GM21423 (cell line): ENCODE data around the gene AKR1B1.

Source experiments
- ATAC-seq: cut with Tn5 transposase; IDR thresholded peaks from one replicate; pipeline ENCODE4 v1.9.1; 2021; ENCODE audit warnings: mild to moderate bottlenecking, moderate library complexity; ENCODE audit not compliant: unreplicated experiment

Gene AKR1B1

GRCh38 chr7:134470864-134471263 is 12.0 kb upstream of the AKR1B1 start:
- no peak for ATAC-seq

GRCh38 chr7:134469622-134470021 is 10.7 kb upstream of the AKR1B1 start:
- ATAC-seq, result no peak

- no peak for ATAC-seq
These were observed 9.6 kb upstream of the AKR1B1 start for GRCh38 chr7:134468475-134468874.

- ATAC-seq, result no peak
These were observed 9.2 kb upstream of the AKR1B1 start for GRCh38 chr7:134468054-134468453.

GRCh38 chr7:134465491-134465890 is 6.6 kb upstream of the AKR1B1 start:
- no peak for ATAC-seq

GRCh38 chr7:134464496-134464895 is 5.6 kb upstream of the AKR1B1 start:
- ATAC-seq, result no peak

- no peak for ATAC-seq
These were observed 4.9 kb upstream of the AKR1B1 start for GRCh38 chr7:134463751-134464150.

GRCh38 chr7:134462337-134462925 is 3.5 kb upstream of the AKR1B1 start:
- no peak for ATAC-seq

GRCh38 chr7:134461916-134462315 is 3.0 kb upstream of the AKR1B1 start:
- no peak for ATAC-seq

- ATAC-seq, result no peak
These were observed 1.1 kb upstream of the AKR1B1 start for GRCh38 chr7:134459981-134460380.

- ATAC-seq, result peak; percentile 48
These were observed 527 bp downstream of the AKR1B1 start for GRCh38 chr7:134458341-134458805.

- no peak for ATAC-seq
These were observed 1.7 kb downstream of the AKR1B1 start for GRCh38 chr7:134457210-134457609.

GRCh38 chr7:134454277-134454676 is 4.6 kb downstream of the AKR1B1 start:
- ATAC-seq, result no peak

- no peak for ATAC-seq
These were observed 5.4 kb downstream of the AKR1B1 start for GRCh38 chr7:134453518-134453917.

- no peak for ATAC-seq
These were observed 5.9 kb downstream of the AKR1B1 start for GRCh38 chr7:134452991-134453473.

GRCh38 chr7:134452419-134452838 is 6.5 kb downstream of the AKR1B1 start:
- ATAC-seq, result no peak

GRCh38 chr7:134451656-134452055 is 7.2 kb downstream of the AKR1B1 start:
- ATAC-seq, result no peak

- ATAC-seq, result no peak
These were observed 8.5 kb downstream of the AKR1B1 start for GRCh38 chr7:134450294-134451000.

- no peak for ATAC-seq
These were observed 9.2 kb downstream of the AKR1B1 start for GRCh38 chr7:134449680-134450079.

GRCh38 chr7:134448356-134449229 is 10.3 kb downstream of the AKR1B1 start:
- no peak for ATAC-seq

- ATAC-seq, result no peak
These were observed 11.5 kb downstream of the AKR1B1 start for GRCh38 chr7:134447383-134447782.
